ENCODE results near the gene STX7.

STX7 gene

DNA sequence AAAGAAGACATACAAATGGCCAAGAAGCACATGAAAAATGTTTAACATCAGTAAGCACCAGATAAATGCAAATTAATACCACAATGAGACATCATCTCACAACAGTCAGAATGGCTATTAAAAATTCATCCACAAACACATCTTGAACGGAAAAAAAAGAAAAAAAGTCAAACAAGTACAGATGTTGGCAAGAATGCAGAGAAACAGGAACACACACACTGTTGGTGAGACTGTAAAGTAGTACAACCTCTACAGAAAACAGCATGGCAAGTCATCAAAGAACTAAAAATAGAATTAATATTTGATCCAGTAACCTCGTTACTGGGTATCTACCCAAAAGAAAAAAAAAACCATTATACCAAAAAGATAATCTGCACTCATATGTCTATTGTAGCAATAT lies 6.5 kb downstream of the STX7 start:
- H3K4me2 ChIP-seq (ENCODE audit: low read length): no peak overlapping the region
- H3K4me3 ChIP-seq (ENCODE audit: low read length): no peak overlapping the region
- H3K36me3 ChIP-seq (ENCODE audit: insufficient read depth, low read length): peaks cover 13% of the 10 kb centered on the region
- peaks cover 11% of the 10 kb centered on the region for H3K4me1 ChIP-seq (ENCODE audit: control insufficient read depth, insufficient read depth, low read length)
- H3K9me3 ChIP-seq (replicated peaks; ENCODE audit: low read length): no peaks in the 10 kb centered on the region
- no peaks in the 10 kb centered on the region for H3K27me3 ChIP-seq (ENCODE audit: control insufficient read depth, insufficient read depth, low read length)
- no peak overlapping the region for H3K9ac ChIP-seq (ENCODE audit: low read depth, low read length)

DNA sequence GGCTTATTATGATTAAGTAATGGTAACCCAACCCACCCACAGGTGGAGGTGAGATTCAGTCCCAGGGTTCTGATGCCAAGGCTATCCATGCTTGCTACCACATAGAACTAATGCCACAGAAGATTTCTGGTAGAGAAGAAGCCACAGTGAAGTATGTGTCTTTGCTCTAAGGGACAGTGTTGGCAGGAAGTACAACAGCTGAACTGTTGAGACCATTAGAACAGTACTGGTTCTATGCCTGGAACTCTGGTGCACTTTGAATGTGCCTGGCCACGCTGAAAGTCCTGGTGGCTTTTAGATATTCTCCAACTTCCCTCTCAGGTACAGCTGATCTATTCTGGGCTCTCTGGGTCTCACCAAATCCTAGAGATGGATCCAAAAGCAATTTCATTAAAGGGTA lies 7.8 kb downstream of the STX7 start:
- no peak overlapping the region for H3K4me2 ChIP-seq (ENCODE audit: low read length)
- no peaks in the 10 kb centered on the region for H3K4me1 ChIP-seq (ENCODE audit: control insufficient read depth, insufficient read depth, low read length)
- no peak overlapping the region for H3K9ac ChIP-seq (ENCODE audit: low read depth, low read length)
- no peaks in the 10 kb centered on the region for H3K27me3 ChIP-seq (ENCODE audit: control insufficient read depth, insufficient read depth, low read length)
- no peaks in the 10 kb centered on the region for H3K9me3 ChIP-seq (replicated peaks; ENCODE audit: low read length)
- peaks cover 22% of the 10 kb centered on the region for H3K36me3 ChIP-seq (ENCODE audit: insufficient read depth, low read length)
- H3K4me3 ChIP-seq (ENCODE audit: low read length): no peak overlapping the region

DNA sequence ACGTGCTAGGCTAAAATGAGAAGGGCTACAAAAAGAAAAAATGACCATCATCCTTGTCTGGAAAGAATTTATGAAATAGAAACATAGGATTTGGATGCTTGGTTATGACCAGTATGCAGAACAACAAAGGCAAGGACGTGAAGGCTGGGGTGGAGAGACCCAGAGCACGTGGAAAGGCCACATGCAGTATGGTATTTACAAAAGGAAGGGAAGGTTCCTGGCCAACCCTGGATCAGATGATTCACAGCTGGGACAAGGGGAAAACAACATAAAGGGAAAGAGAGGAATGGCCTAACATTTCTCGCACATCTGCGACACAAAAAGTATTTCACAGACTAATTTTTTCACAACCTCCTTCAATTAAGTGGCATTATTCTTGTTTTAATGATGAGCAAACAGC lies 8.2 kb downstream of the STX7 start:
- Histone ChIP-seq H3K27me3 (ENCODE audit: control insufficient read depth, insufficient read depth, low read length) (no peaks in the 10 kb centered on the region), H3K4me2 (ENCODE audit: low read length) (no peak overlapping the region), H3K4me3 (ENCODE audit: low read length) (no peak overlapping the region), H3K9me3 (replicated peaks; ENCODE audit: low read length) (no peaks in the 10 kb centered on the region), H3K36me3 (ENCODE audit: insufficient read depth, low read length) (peaks cover 26% of the 10 kb centered on the region), H3K4me1 (ENCODE audit: control insufficient read depth, insufficient read depth, low read length) (no peaks in the 10 kb centered on the region), H3K9ac (ENCODE audit: low read depth, low read length) (no peak overlapping the region)

DNA sequence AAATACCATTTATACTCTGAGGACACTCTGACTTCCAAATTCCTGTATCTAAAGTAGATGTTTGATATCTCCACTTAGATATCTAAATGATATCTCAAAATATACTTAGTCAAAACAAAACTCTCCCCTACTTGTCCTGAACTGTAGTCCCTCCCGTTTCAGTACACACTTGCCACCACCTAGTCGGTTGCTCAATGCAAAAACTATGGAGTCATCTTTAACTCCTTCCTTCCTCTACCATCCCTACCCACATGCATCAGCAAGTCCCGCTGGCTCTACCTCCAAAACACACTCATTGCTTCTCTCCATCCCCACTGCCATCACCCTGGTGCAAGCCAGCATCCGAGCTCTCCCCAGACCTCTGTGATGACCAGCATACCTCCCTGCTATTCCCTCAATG lies 13.2 kb downstream of the STX7 start:
- Histone ChIP-seq H3K4me2 (ENCODE audit: low read length) (no peak overlapping the region), H3K9me3 (replicated peaks; ENCODE audit: low read length) (no peaks in the 10 kb centered on the region), H3K36me3 (ENCODE audit: insufficient read depth, low read length) (peaks cover 24% of the 10 kb centered on the region), H3K27me3 (ENCODE audit: control insufficient read depth, insufficient read depth, low read length) (no peaks in the 10 kb centered on the region), H3K9ac (ENCODE audit: low read depth, low read length) (no peak overlapping the region), H3K4me3 (ENCODE audit: low read length) (no peak overlapping the region), H3K4me1 (ENCODE audit: control insufficient read depth, insufficient read depth, low read length) (peaks cover 5% of the 10 kb centered on the region)

DNA sequence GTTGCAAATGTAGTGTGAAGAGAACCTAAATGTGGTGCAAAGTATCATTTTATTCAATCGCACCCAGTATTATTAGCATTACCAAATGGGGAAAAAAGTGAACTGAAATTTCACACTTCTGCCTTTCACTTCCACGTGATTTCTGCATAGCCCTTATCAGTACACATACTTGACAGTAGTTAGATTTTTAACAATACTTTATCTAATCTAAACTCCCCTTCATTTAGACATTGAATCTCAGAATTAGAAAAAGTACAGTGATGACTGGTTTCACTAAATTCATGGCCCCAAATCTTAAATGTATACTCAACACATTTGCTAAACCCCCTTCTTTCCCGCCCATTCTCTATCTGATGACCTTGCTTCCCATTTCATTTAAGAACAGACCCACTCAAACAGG lies 14.3 kb downstream of the STX7 start:
- Histone ChIP-seq H3K9ac (ENCODE audit: low read depth, low read length) (no peak overlapping the region), H3K4me2 (ENCODE audit: low read length) (no peak overlapping the region), H3K4me3 (ENCODE audit: low read length) (no peak overlapping the region)

DNA sequence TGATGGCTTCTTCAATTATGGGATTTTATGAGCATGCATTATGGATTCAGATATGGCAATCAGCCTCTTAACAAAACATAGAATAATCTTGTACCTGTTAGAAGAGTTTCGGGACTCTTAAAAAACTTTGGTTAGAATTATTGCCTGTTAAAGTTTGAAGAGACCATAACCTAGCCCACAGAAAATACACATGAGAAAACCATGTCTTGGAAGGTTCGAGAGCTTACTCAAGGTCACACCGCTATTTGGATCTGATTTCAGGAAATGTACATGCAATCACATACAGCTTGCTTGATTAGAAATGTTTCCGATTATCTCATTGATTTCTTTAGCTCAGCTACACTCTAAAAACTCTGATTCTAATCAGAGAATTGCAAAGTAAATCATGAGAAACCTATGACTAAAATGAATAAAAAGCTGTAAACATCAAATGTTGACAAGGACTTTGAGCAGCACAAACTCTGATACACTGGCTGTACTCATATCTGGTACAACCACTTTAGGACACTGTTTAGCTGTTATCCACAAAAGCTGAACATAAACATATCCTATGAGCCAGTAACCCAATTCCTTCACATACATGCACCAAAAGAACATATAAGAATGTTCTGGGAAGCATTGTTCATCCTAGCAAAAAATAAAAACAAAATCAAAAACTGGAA lies 16.3 kb downstream of the STX7 start:
- no peak overlapping the region for H3K9ac ChIP-seq (ENCODE audit: low read depth, low read length)
- H3K36me3 ChIP-seq (ENCODE audit: insufficient read depth, low read length): peaks cover 18% of the 10 kb centered on the region
- H3K4me3 ChIP-seq (ENCODE audit: low read length): no peak overlapping the region
- H3K4me2 ChIP-seq (ENCODE audit: low read length): no peak overlapping the region
- no peaks in the 10 kb centered on the region for H3K9me3 ChIP-seq (replicated peaks; ENCODE audit: low read length)
- H3K4me1 ChIP-seq (ENCODE audit: control insufficient read depth, insufficient read depth, low read length): peaks cover 8% of the 10 kb centered on the region
- H3K27me3 ChIP-seq (ENCODE audit: control insufficient read depth, insufficient read depth, low read length): no peaks in the 10 kb centered on the region

More for the DNA sequence above, 14.3 kb downstream of the STX7 start:
- no peaks in the 10 kb centered on the region for H3K9me3 ChIP-seq (replicated peaks; ENCODE audit: low read length)
- peaks cover 5% of the 10 kb centered on the region for H3K4me1 ChIP-seq (ENCODE audit: control insufficient read depth, insufficient read depth, low read length)
- H3K36me3 ChIP-seq (ENCODE audit: insufficient read depth, low read length): peaks cover 24% of the 10 kb centered on the region
- H3K27me3 ChIP-seq (ENCODE audit: control insufficient read depth, insufficient read depth, low read length): no peaks in the 10 kb centered on the region

DNA sequence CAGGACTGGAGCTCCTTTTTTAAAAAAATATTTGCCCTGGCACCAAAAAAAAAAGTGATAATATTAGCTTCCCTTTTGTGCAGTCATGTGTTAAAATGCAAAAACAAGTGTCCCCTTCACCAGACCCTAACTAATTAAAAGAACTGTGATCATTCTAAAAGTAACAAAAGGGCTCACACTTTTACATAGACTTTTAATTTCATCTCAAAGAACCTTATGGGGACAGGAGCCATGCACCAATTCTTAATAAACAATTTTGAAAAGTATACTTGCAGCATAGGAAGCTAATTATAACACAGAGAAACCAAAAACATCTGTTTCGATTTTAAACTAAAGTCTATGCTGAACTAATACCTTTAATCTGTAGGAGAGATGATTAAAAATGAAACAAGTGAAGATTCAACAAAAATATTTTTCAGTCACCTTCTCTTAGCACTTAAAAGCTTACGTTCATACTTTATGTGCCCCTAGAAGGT lies 17.3 kb downstream of the STX7 start:
- Histone ChIP-seq H3K4me3 (ENCODE audit: low read length) (no peak overlapping the region), H3K27me3 (ENCODE audit: control insufficient read depth, insufficient read depth, low read length) (no peaks in the 10 kb centered on the region), H3K9ac (ENCODE audit: low read depth, low read length) (no peak overlapping the region), H3K9me3 (replicated peaks; ENCODE audit: low read length) (no peaks in the 10 kb centered on the region), H3K4me1 (ENCODE audit: control insufficient read depth, insufficient read depth, low read length) (peaks cover 14% of the 10 kb centered on the region), H3K36me3 (ENCODE audit: insufficient read depth, low read length) (peaks cover 10% of the 10 kb centered on the region), H3K4me2 (ENCODE audit: low read length) (no peak overlapping the region)

DNA sequence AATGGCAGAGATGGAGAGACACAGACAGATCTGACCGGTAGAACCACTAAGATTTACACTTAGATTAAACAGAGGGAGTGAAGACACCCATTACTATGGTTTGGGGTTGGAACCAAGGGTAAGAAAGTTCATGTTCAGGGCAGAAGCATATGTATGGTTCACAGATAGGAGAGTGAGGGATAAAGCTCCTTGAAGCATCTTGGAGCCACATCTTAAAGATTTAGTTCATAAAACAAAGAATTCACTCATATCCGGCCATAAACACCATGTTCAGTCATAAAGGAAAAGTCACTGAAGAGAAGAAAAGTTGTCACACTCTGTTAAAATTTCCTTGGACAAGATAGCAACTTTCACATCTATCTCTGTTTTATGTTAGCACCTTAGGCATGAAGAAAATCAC lies 18.0 kb downstream of the STX7 start:
- Histone ChIP-seq H3K9ac (ENCODE audit: low read depth, low read length) (no peak overlapping the region), H3K4me1 (ENCODE audit: control insufficient read depth, insufficient read depth, low read length) (peaks cover 14% of the 10 kb centered on the region), H3K27me3 (ENCODE audit: control insufficient read depth, insufficient read depth, low read length) (no peaks in the 10 kb centered on the region), H3K9me3 (replicated peaks; ENCODE audit: low read length) (no peaks in the 10 kb centered on the region), H3K4me2 (ENCODE audit: low read length) (no peak overlapping the region), H3K36me3 (ENCODE audit: insufficient read depth, low read length) (peaks cover 5% of the 10 kb centered on the region), H3K4me3 (ENCODE audit: low read length) (no peak overlapping the region)

DNA sequence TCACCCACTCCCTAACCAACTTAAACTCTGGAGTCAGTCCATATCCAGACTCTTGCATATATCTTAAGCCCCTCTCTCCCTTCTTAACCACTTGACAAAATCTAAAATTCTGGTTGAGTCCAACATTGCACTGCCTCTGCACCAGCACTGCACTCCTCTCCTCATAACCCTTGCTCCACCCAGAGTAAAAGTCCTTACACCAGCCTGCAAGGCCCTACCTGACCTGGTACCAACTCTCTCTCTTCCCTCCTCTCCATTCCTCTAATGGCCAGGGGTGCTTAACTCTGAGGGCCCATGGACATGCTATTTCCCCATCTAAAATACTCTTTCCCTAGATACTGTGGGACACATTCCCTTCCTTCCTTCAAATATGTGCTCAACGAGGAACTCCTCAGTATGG lies 21.0 kb downstream of the STX7 start:
- H3K4me2 ChIP-seq (ENCODE audit: low read length): no peak overlapping the region
- H3K9me3 ChIP-seq (replicated peaks; ENCODE audit: low read length): no peaks in the 10 kb centered on the region
- H3K4me3 ChIP-seq (ENCODE audit: low read length): no peak overlapping the region
- no peaks in the 10 kb centered on the region for H3K36me3 ChIP-seq (ENCODE audit: insufficient read depth, low read length)
- H3K4me1 ChIP-seq (ENCODE audit: control insufficient read depth, insufficient read depth, low read length): peaks cover 14% of the 10 kb centered on the region
- H3K9ac ChIP-seq (ENCODE audit: low read depth, low read length): no peak overlapping the region
- no peaks in the 10 kb centered on the region for H3K27me3 ChIP-seq (ENCODE audit: control insufficient read depth, insufficient read depth, low read length)

DNA sequence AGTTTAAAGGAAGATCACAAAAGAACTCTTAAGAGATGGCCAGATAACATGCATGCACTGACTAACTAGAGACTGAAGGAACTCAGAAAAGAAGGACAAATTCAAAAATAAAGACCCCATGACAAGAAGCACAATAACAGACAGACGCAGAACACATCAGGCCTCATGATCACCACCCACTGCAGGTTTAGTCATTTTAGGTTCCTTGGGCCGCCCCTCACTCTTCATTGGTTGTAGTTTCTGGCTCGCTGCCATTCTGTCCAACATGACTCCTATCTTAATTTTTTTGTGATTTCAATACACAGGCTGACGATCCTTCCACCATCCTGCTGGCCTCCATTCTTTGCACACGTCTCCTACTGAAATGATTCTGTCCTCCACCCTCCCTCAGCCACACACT lies 21.6 kb downstream of the STX7 start:
- Histone ChIP-seq H3K9ac (ENCODE audit: low read depth, low read length) (no peak overlapping the region), H3K36me3 (ENCODE audit: insufficient read depth, low read length) (no peaks in the 10 kb centered on the region), H3K4me1 (ENCODE audit: control insufficient read depth, insufficient read depth, low read length) (peaks cover 14% of the 10 kb centered on the region), H3K9me3 (replicated peaks; ENCODE audit: low read length) (no peaks in the 10 kb centered on the region), H3K27me3 (ENCODE audit: control insufficient read depth, insufficient read depth, low read length) (no peaks in the 10 kb centered on the region), H3K4me3 (ENCODE audit: low read length) (no peak overlapping the region), H3K4me2 (ENCODE audit: low read length) (no peak overlapping the region)

DNA sequence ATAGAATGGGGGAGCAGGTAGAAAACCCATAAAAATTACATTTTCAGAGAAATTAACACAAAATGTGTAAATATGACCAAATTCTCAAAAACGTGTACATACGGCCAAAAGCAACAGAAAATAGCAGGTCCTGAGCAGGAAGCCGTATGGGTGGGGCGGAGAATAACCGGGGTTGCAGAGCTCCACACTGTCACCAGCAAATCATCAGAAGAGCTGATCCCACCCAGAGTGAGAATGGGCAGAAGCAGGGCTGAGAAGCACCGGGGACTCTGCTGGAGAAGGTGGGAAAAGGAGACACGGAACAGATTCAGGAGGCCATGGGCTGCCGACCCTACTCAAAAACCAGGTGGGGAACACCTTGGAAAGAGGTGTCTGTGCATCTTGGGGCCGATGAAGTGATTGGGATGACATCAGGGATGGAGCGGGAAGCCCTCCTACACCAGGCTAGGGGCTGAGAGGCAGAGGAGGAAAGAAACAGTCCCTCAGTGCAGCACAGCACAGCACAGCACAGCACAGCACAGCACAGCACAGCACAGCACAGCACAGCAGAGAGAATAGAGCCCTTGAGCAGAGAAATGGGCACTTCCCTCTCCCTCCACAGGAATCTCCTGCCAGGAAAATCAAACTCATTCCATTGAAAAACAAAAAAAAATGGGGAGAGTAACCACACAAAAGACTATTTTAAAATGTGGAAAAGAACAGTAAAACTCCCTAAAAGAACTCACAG lies 22.3 kb downstream of the STX7 start:
- no peak overlapping the region for H3K4me3 ChIP-seq (ENCODE audit: low read length)
- no peak overlapping the region for H3K4me2 ChIP-seq (ENCODE audit: low read length)
- no peaks in the 10 kb centered on the region for H3K9me3 ChIP-seq (replicated peaks; ENCODE audit: low read length)
- H3K27me3 ChIP-seq (ENCODE audit: control insufficient read depth, insufficient read depth, low read length): no peaks in the 10 kb centered on the region
- H3K9ac ChIP-seq (ENCODE audit: low read depth, low read length): no peak overlapping the region
- no peaks in the 10 kb centered on the region for H3K36me3 ChIP-seq (ENCODE audit: insufficient read depth, low read length)
- peaks cover 14% of the 10 kb centered on the region for H3K4me1 ChIP-seq (ENCODE audit: control insufficient read depth, insufficient read depth, low read length)

DNA sequence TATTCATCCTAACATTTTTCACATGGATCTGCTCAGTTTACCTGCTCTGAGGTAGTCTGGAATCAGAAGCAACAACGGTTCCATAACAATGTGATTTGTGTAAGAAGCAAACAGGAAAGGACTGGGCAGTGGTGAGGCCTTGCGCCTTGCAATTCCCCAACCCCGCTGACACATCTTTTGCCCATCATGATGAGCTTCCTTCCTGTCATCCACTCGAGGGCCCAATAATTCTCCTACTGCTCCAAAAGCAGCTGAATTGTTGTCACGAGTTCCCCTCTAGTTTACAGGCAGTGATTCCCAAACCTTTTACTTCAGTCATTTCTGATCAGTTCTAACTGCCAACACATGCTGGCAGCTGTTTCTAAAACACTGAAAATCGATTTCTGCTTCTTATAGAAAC lies 22.9 kb downstream of the STX7 start:
- Histone ChIP-seq H3K4me3 (ENCODE audit: low read length) (no peak overlapping the region), H3K9ac (ENCODE audit: low read depth, low read length) (no peak overlapping the region), H3K36me3 (ENCODE audit: insufficient read depth, low read length) (no peaks in the 10 kb centered on the region), H3K27me3 (ENCODE audit: control insufficient read depth, insufficient read depth, low read length) (no peaks in the 10 kb centered on the region), H3K9me3 (replicated peaks; ENCODE audit: low read length) (no peaks in the 10 kb centered on the region), H3K4me1 (ENCODE audit: control insufficient read depth, insufficient read depth, low read length) (peaks cover 11% of the 10 kb centered on the region), H3K4me2 (ENCODE audit: low read length) (no peak overlapping the region)
